KMS-11 (cell line): Measurements from ENCODE around the gene BMAL1.
"Not testable (repeated sequence)": the region's sequence is repeated elsewhere in the genome, so short reads cannot be mapped to it uniquely, and the experiment has no call there.

Experiments
- H2AFZ ChIP-seq: fragments of 200-600 bp; sonication (generic); 2 replicates; pipeline ENCODE4 v1.6.1; 2016; ENCODE audit warnings: antibody characterized with exemption, mixed run types, low read depth
- H3K27ac ChIP-seq: fragments of 200-600 bp; sonication (generic); 2 replicates; pipeline ENCODE4 v1.6.1; 2016; ENCODE audit warnings: mild to moderate bottlenecking, mixed run types
- H3K27me3 ChIP-seq: fragments of 200-600 bp; sonication (generic); 2 replicates; pipeline ENCODE4 v1.6.1; 2017; ENCODE audit warnings: mild to moderate bottlenecking, low read depth, mixed run types, moderate library complexity; ENCODE audit not compliant: insufficient read depth
- H3K36me3 ChIP-seq: fragments of 200-600 bp; sonication (generic); 2 replicates; pipeline ENCODE4 v1.6.1; 2017; ENCODE audit warnings: mild to moderate bottlenecking, mixed run types; ENCODE audit not compliant: insufficient read depth
- H3K4me1 ChIP-seq: fragments of 200-600 bp; sonication (generic); 2 replicates; pipeline ENCODE4 v1.6.1; 2016; ENCODE audit warnings: mild to moderate bottlenecking, low read depth, mixed run types; ENCODE audit not compliant: poor library complexity, severe bottlenecking
- H3K4me2 ChIP-seq: fragments of 200-600 bp; sonication (generic); 2 replicates; pipeline ENCODE4 v1.7.0; 2016; ENCODE audit warnings: mild to moderate bottlenecking, mixed run types
- H3K4me3 ChIP-seq: fragments of 200-600 bp; sonication (generic); IDR thresholded peaks from 2 replicates; pipeline ENCODE4 v1.6.1; 2017; ENCODE audit warnings: low read depth, low read length, mixed read lengths; ENCODE audit not compliant: insufficient read depth
- H3K79me2 ChIP-seq: fragments of 200-600 bp; sonication (generic); 2 replicates; pipeline ENCODE4 v1.6.1; 2016; ENCODE audit warnings: low read depth, mixed run types; ENCODE audit not compliant: insufficient read depth
- H3K9ac ChIP-seq: fragments of 200-600 bp; sonication (generic); 2 replicates; pipeline ENCODE4 v1.6.1; 2016; ENCODE audit warnings: mild to moderate bottlenecking, mixed run types
- H4K20me1 ChIP-seq: fragments of 200-600 bp; sonication (generic); 2 replicates; pipeline ENCODE4 v1.6.1; 2016; ENCODE audit warnings: mild to moderate bottlenecking, mixed run types; ENCODE audit not compliant: insufficient read depth
- TF ChIP-seq, protein P1 (sequence below): fragments of 200-600 bp; sonication (generic); conservative IDR thresholded peaks from 2 replicates; pipeline ENCODE4 v1.6.1; 2017; ENCODE audit warnings: low read depth, mild to moderate bottlenecking, antibody characterized with exemption, low read length, moderate library complexity, mixed read lengths

The BMAL1 gene

DNA sequence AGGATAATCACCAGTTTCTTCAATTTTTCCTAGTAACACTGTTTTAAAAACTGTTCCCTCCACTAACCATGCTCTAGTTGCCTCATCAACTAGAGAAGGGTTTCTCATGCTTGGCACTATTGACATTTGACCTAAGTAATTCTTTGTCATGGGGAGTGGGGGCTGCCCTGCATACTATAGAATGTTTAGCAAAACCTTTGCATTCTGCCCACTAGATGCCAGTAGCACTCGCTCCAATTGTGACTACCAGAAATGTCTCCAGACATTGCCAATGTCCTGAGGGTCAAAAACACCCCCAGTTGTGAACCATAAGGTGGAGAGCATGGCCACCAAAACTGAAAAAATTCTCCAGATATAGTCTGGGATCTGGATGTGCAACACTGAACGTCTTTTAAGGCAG is 27.6 kb upstream of the BMAL1 start:
- H3K36me3 ChIP-seq, result no peaks in the 10 kb centered on the region
- no peak overlapping the region for H3K4me2 ChIP-seq
- H3K9ac ChIP-seq, result no peak overlapping the region
- TF ChIP-seq, protein P1, sequence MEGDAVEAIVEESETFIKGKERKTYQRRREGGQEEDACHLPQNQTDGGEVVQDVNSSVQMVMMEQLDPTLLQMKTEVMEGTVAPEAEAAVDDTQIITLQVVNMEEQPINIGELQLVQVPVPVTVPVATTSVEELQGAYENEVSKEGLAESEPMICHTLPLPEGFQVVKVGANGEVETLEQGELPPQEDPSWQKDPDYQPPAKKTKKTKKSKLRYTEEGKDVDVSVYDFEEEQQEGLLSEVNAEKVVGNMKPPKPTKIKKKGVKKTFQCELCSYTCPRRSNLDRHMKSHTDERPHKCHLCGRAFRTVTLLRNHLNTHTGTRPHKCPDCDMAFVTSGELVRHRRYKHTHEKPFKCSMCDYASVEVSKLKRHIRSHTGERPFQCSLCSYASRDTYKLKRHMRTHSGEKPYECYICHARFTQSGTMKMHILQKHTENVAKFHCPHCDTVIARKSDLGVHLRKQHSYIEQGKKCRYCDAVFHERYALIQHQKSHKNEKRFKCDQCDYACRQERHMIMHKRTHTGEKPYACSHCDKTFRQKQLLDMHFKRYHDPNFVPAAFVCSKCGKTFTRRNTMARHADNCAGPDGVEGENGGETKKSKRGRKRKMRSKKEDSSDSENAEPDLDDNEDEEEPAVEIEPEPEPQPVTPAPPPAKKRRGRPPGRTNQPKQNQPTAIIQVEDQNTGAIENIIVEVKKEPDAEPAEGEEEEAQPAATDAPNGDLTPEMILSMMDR, result no peak; the same call in 1 of the 2 replicates
- H4K20me1 ChIP-seq, result no peaks in the 10 kb centered on the region
- no peak overlapping the region for H3K4me3 ChIP-seq
- H3K4me1 ChIP-seq, result no peaks in the 10 kb centered on the region
- no peaks in the 10 kb centered on the region for H3K79me2 ChIP-seq
- H3K27ac ChIP-seq, result no peak overlapping the region
- H2AFZ ChIP-seq, result no peak overlapping the region
- H3K27me3 ChIP-seq, result no peaks in the 10 kb centered on the region

DNA sequence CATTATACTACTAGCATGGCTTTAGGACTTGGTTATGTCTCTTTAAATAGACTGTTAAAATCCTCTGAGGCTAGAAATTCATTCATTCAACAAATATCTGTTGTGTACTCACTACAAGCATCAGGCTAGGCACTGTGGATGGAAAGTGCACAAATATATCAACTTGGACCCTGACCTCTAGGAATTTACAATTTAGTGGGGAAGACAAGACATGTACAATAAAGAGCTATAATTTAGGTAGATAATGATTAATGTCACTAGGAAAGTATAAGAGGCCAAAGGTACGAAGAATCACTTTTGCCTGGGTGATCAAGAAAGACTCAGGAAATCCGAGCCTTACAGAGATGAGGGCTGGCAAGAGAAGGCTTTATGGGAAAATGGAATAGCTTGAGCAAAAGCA is 25.6 kb upstream of the BMAL1 start:
- Histone ChIP-seq H3K4me3 (no peak overlapping the region), H3K79me2 (no peaks in the 10 kb centered on the region), H3K4me1 (no peaks in the 10 kb centered on the region), H3K36me3 (no peaks in the 10 kb centered on the region), H2AFZ (no peak overlapping the region), H3K27me3 (no peaks in the 10 kb centered on the region), H3K27ac (no peak overlapping the region), H3K9ac (no peak overlapping the region), H4K20me1 (no peaks in the 10 kb centered on the region), H3K4me2 (no peak overlapping the region)
- TF ChIP-seq, protein P1, result no peak

DNA sequence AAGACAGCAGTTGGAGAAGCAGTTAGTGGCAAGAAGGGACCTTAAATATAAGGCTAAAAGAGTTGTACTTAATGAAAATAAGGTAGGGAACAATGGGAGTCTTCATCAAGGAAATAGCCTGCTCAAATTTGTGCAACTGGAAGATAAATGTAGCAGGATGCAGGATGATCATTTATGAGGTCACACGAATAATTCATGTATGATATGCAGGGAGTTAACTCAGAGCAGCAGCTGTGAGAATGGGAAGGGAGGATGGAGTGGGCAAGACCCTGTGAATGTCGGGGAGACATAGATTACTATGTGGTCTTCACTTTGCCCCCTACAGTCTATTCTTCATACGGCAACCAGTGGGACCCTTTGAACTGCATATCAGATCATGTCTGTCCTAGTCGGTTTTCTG is 25.2 kb upstream of the BMAL1 start:
- TF ChIP-seq, protein P1, result no peak
- no peak overlapping the region for H3K9ac ChIP-seq
- no peaks in the 10 kb centered on the region for H3K36me3 ChIP-seq
- H3K27ac ChIP-seq, result no peak overlapping the region
- H3K4me3 ChIP-seq, result no peak overlapping the region
- H3K4me1 ChIP-seq, result no peaks in the 10 kb centered on the region
- H3K79me2 ChIP-seq, result no peaks in the 10 kb centered on the region
- H3K27me3 ChIP-seq, result no peaks in the 10 kb centered on the region
- H3K4me2 ChIP-seq, result no peak overlapping the region
- H2AFZ ChIP-seq, result no peak overlapping the region
- no peaks in the 10 kb centered on the region for H4K20me1 ChIP-seq

DNA sequence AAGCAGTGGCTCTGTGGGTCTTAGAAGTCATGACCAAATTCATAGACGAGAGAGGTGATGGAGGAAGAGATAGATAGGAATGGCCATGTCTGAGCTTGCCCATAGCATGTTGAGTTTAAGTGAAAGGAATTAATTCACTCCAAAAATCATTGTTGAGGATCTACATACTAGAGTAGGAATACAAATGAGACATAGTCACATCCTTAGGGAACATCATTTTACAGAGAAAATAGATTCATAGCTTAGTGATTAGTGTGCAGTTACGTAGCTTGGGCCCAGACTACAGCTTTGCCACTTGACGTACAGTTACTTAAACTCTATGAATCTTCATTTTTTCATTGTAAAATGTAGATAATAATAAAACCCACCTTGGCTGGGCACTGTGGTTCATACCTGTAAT is 21.4 kb upstream of the BMAL1 start:
- Histone ChIP-seq H3K9ac (no peak overlapping the region), H3K27ac (no peak overlapping the region), H3K4me2 (no peak overlapping the region), H3K4me3 (no peak overlapping the region), H4K20me1 (no peaks in the 10 kb centered on the region), H3K79me2 (no peaks in the 10 kb centered on the region), H3K4me1 (no peaks in the 10 kb centered on the region), H3K27me3 (no peaks in the 10 kb centered on the region), H2AFZ (no peak overlapping the region), H3K36me3 (no peaks in the 10 kb centered on the region)
- TF ChIP-seq, protein P1, result no peak

DNA sequence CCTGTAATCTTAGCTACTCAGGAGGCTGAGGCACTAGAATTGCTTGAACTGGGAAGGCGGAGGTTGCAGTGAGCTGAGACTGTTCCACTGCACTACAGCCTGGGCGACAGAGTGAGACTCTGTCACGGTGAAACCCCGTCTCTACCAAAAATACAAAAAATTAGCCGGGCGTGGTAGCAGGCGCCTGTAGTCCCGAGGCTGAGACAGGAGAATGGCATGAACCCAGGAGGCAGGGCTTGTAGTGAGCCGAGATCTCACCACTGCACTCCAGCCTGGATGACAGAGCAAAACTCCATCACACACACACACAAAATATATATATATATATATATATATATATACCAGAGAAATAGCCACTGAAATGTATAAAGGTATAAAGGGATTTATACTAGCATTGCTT is 19.5 kb upstream of the BMAL1 start:
- not testable (repeated sequence) for H2AFZ ChIP-seq, H3K4me3 ChIP-seq, H3K9ac ChIP-seq, H3K36me3 ChIP-seq, H4K20me1 ChIP-seq, H3K27me3 ChIP-seq, H3K27ac ChIP-seq, H3K79me2 ChIP-seq, H3K4me2 ChIP-seq, H3K4me1 ChIP-seq
